Effector CD8-positive, alpha-beta T cell (primary cell): ENCODE data around the gene HSP90B1.
A peak's percentile ranks its signal among the peaks of the same experiment; 100 is the strongest.

Experiments
- DNase-seq: peaks from one replicate; lab custom pipeline; 2025; lab: John Stamatoyannopoulos, UW

The HSP90B1 gene

DNA sequence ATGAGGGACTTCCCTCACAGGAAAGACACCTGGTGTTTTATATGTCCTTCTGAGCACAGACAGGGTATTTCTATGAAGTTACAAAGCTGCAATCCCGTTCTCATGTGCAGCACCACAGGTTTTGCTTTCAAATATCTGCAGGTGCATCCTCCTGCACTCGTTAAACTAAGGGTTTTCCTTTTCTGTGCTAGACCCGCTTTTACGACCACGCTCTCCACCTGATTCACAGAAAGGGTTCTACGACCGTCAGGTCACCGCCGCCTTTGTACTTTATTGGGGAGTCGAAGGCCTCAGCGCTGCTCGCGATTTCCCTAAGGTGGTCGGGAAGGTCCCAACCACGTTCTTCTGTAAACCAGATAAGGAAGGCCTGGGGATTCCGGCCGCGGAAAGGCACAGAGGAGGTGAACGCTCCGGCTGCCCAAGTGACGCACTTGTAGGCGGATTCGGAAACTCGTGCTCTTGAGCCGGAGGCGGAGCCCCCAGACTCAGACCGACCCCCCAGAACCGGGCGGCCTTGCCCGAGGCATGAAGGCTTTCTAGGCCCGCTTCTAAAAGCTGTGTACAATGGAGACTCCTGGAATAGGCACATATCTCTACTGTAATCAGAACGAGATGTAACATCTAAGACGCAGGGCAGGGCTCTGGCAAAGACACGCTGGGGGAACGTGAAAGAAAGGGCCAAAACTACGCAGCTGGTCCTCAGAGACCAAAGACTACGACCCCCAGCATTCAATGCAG lies 995 bp upstream of the HSP90B1 start:
- DNase-seq = peak; percentile 72

DNA sequence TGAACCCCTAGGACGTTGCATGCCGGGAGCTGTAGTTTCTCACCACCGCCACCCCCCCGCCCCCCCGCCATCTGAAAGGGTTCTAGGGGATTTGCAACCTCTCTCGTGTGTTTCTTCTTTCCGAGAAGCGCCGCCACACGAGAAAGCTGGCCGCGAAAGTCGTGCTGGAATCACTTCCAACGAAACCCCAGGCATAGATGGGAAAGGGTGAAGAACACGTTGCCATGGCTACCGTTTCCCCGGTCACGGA lies 501 bp upstream of the HSP90B1 start:
- DNase-seq = no peak

DNA sequence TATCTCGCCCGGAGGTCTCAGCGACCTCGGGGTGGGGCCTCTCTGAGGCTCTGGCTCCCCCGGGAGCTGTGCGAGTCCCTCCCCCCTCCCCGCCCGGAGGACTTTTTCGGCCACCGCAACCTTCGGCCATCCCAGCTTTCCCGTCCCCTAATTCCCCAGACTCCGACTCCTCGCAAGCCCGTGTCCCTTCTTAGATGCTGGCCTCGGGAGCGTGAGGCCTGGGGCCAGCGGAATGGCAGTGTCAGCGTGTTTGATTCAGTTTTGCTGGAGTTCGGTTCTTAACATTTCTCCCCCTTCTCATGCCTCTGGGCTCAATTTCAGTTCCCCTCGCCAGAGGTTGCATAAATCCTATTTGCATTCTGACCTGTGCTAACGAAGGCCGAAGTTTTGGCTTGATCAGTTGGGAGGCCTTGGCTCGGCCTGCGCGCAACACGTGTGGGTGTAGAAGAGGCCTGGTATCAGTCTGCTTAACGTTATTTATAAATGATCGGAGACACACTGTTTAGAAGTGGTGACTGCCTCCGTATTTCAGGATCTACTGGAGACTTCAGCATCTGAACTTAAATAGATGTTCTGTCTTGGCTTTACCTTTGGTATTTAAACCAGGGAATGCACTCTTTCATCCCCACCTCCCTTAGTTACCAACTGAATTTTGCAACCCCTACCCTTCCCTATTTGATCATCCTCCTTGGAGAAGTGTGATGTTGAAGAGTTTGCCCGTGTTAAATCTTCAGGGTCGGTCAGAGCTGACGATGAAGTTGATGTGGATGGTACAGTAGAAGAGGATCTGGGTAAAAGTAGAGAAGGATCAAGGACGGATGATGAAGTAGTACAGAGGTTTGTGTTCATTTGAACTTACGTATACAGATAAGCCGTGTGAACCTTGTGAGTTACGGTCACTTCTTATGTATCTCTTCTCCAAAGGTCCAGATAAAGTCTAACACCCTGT lies 851 bp downstream of the HSP90B1 start:
- DNase-seq = no peak

DNA sequence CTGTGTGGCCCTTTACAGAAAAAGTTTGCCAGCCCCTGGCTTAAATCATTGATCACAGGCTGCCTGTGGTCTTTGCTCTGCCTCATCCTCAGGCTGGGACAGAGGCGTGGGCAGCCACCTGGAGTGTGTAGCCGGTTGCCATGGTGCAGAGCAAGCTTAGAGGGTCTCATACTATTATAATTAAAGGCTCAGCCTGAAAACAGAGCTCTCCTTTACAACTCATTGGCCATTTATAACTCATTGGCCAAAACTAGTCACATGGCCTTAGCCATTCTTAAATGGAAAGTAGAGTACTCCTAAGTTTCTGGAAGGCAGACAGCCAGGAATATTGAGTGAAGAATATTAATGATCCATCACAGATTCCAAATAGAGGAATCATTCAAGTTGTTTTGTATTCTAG lies 3.0 kb downstream of the HSP90B1 start:
- DNase-seq = no peak

DNA sequence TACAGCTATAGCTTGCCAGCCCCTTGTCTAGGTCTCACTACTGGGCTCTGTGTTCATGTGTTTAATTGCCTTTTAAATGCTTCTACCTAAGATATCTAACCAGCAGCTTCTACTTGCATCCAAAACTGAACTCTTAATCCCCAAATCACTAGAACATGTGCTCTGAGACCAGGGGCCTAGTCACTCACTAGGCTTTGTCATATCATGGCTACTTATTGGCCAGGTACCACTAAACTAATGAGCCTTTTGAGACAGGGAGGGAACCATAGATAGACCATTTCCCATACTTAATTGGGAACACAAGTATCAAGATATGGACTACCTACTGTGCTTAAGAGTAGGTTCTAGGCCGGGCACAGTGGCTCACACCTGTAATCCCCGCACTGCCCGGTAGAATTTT lies 6.5 kb downstream of the HSP90B1 start:
- DNase-seq = no peak

DNA sequence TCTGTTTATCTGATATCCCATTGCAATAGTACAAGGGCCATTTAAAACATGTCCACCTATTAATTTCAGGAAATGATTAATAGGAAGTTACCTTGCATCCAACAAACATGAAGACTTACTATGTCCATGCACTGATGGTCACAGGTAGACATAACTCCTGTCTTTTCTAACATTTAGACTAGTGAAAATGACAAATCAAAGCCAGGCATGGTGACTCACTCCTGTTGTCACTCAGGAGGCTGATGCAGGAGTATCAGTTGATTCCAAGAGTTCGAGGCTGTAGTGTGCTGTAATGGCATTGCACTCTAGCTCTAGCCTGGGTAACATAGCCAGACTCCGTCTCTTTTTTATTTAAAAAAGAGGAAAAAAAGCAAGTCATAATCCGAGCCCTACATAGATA lies 14.8 kb downstream of the HSP90B1 start:
- no peak for DNase-seq

DNA sequence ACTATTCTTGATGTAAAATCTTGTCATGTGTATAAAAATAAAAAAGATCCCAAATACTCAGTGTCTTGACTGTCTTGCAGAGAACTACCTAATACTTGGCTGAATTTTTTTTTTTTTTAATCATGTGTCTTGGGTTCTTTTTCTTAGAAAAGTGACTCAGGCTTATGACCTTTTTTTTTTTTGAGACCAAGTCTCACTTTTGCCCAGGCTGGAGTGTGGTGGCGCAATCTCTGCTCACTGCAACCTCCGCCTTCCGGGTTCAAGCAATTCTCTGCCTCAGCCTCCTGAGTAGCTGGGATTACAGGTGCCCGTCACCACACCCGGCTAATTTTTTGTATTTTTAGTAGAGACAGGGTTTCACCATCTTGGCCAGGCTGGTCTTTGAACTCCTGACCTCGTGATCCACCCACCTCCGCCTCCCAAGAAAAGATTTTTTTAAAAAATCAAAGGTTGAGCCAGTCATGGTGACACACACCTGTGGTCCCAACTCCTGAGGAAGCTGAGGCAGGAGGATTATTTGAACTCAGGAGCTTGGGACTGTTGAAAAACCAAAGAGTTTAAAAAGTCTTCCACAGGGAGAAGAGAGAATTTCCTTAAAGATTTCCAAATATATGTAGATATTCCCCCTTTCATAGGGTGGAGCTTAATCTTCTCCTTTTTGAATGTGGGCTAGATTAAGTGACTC lies 17.8 kb downstream of the HSP90B1 start:
- no peak for DNase-seq

DNA sequence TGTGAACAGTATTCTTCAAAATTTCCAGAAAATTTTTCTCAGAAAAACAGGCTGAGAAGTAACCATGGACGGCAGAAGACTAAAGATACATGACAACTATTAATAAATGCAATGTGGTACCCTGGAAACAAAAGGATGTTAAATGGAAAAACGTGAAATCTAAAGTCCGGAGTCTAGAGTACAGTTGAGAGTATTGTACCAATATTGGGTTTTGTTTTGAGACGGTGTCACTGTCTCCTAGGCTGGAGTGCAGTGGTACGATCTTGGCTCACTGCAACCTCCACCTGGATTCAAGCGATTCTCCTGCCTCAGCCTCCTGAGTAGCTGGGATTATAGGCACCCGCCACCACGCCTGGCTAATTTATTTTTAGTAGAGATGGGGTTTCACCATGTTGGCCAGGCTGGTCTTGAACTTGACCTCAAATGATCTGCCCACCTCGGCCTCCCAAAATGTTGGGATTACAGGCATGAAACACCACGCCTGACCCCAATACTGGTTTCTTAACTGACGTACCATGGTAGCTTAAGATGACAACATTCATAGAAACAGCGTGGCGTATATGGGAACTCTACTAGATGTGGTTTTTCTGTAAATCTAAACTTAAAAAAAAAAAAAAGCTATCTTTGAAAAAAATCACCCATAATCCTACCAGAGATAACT lies 18.7 kb downstream of the HSP90B1 start:
- no peak for DNase-seq

DNA sequence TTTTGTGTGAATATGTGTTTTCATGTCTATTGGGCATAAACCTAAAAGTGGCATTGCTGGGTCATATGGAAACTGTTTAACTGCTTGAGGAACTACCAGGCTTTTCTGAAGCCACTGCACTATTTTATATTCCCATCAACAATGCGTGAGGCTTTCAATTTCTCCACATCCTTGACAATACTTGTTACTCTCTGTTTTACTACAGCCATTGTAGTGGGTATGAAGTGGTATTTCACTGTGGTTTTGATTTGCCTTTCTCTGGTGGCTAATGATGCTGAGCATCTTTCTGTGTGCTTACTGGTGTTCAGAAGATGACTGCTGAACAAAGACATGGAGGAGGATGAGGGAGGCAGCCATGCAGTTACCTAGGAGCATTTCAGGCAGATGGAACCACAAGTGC lies 22.3 kb downstream of the HSP90B1 start:
- DNase-seq = no peak

DNA sequence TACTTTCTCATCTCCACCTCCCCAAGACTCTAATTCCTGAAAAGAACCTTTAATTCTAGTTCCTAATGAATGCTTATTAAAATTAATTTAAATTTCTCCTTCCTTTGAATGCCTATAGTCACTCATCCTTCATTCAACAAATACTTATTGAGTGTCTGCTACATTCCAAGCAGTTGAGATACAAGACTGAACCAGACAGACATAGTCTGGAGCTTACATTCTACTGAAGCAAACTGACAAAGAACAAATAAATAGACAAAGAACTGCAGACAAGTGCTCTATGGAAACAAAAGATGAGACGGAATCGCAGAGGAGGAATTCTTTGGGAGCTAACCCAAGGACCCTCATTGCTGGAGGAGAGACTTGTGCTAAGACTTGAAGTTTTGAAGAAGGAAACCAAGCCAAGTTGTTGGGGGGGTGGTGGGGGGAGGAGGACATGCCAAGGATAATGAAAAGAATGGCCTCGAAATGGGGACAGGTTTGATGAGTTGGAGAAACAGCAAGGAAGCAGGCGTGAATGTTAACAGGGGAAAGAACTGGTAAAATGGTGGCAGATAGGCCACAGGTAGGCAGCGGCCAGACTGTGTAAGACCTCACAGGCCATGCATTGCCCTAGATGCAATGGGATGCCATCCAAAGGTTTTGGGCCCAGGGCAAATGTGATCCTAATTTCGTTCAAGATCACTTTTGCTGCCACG lies 25.8 kb downstream of the HSP90B1 start:
- DNase-seq = no peak

DNA sequence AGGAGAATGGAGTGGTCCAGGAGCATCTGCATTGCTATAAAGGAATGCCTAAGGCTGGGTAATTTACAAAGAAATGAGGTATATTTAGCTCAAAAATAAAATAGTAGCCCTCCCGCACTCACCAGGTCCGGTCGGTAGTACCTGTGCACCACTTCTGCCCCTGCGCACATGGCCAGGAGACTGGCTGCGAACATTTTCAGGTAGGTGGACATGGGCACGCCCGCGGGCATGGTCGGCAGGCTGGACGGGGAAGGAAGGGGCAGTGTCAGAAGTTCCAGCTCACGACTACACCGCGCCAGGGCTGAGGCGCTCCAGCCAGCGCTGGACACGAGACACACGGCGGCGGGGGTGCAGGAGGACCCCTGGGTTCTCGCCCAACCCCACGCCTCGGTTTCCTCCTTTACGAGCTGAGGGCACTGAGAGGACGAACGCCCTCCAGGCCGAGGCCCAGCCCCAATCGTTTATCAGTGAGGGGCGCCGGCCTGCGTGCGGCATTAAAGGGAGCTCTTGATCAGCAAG lies 26.4 kb downstream of the HSP90B1 start:
- no peak for DNase-seq

DNA sequence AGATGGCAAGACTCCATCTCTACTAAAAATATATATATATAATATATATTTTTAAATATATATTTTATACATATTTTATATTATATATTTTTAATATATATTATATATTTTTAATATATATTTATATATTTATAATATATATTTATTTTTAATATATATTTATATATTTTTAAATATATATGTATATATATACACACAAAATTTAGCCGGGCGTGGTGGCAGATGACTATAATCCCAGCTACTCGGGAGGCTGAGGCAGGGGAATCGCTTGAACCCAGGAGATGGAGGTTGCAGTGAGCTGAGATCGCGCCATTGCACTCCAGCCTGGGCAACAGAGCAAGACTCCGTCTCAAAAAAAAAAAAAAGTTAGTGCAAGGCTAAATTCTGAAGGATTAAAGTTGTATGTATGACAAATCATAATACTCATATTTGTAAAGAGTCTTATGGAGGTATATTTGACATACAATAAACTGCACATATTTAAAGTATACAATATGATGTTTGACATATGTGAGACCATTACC lies 27.7 kb downstream of the HSP90B1 start:
- DNase-seq = no peak

DNA sequence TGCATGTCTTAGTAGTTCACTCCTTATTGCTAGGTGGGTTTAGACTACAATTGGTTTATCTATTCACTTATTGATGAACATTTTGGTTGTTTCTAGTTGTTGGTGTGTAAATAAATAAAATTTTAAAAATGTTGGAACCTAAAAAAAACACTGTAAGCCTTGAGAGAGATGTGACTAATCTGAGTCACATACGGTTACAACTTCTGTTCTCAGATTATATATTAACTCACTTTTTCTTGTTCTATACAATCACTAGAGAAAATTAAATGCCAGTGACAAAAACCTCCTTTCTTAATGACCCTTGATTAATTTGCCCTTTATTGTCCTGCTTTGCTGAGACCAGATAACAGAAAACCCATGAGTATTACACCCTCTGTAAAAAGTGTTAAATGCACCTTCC lies 28.4 kb downstream of the HSP90B1 start:
- DNase-seq = no peak

DNA sequence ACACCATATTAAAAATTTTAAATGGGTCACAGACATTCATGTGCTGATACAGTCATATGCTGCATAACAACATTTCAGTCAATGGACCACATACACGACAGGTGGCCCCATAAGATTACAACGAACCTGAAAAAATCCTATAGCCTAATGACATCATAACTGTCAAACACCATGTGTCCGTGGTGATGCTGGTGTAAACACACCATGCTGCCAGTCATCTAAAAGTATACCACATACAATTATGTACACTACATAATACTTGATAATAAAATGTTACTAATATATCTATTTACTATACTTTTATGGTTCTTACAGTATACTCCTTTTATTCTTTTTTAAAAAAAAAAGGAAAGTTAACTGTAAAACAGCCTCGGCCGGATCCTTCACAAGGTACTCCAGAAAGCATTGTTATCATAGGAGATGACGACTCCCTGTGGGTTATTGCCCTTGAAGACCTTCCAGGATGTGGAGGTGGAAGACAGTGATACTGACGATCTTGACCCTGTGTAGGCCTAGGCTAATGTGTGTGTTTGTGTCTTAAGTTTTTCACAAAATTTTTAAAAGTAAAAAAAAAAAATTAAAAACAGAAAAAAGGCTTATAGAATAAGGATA lies 30.5 kb downstream of the HSP90B1 start:
- DNase-seq = no peak

DNA sequence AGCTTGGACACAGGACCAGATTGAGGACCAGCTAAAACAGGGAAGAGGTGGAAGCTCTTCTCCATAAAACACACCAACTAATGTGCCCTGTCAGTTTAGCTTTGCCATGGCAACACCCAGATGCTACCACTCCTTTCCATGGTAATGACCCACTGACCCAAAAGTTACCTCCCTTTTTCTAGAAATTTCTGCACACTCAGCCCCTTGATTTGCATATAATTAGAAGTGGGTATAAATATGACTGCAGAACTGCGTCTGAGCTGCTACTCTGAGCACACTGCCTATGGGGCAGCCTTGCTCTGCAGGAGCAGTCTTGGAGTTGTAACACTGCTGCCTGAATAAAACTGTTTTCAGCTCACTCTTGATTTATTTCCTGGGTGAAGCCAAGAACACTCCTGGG lies 32.3 kb downstream of the HSP90B1 start:
- DNase-seq = no peak

DNA sequence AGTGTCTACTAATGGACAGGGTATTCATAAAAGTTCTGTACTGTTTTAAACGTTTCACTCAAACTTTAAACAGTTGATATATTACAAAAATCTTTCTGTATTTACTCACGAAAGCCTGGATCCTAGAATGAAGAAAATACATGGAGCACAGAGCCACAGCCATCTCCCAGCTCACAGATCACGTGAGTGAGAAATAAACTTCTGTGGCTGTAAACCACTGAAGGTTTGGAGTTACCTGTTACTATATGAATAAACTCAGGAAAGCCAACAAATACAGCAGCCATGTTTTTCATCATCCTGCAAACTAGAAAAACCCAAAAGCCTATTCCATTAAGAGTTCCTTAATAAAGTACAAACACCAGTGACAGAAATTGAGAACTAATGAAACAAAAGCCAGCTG lies 34.6 kb downstream of the HSP90B1 start:
- DNase-seq = no peak

DNA sequence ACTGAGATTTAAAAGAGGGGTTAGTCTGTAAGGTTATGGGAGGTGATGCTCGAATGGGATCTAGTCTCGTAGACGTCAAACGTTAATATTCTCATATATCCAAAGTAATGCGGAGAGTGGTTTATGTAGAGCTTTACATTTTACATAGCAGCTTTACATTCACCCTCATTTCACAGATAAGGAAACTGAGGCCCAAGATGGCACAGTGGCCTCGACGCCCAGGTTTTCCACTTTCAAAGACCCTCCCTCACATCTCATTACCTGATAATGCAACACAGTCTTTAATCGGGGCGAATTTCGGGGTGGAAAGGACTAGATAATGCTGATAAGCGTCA lies 35.0 kb downstream of the HSP90B1 start:
- DNase-seq = no peak

DNA sequence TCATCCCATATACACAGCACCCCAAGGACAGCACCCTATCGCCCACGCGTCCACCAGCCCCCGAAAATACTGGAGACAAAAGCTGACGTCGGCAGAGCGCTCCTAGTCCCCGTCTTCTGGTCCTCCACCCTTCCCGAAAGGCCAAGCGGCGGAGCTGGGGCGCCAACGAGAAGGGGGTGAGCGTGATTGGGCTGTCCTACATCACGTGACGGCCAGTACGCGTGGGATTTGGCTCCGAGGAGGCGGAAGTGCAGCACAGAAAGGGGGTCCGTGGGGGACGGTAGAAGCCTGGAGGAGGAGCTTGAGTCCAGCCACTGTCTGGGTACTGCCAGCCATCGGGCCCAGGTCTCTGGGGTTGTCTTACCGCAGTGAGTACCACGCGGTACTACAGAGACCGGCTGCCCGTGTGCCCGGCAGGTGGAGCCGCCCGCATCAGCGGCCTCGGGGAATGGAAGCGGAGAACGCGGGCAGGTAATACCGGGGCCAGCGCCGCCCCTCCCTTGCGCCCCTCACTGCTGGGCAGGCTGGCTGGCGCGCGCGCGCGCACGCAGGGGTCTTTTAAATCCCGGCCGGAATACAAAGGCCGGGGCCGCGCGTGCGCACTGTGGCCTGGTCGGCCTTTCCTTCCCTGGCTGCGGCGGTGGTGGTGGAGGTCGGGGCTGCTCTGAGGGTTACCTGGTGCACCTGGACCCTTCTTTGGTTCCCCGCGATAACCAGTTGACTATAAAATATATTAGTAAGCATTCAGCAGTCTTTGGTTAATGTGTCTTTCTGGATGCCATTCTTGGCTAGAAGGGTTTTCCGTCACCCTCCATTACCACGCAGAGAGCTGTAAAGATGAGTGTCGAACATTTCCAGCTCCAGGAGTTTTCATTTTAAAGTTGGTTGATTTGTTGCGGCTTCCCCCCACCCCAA lies 35.6 kb downstream of the HSP90B1 start, which contains the start of gene TDG:
Gene TDG (plus strand): TSS at position 283 of the 915 bp plus-strand sequence. CDS start 166 bp downstream, at position 449.
- DNase-seq = peak; percentile 96

DNA sequence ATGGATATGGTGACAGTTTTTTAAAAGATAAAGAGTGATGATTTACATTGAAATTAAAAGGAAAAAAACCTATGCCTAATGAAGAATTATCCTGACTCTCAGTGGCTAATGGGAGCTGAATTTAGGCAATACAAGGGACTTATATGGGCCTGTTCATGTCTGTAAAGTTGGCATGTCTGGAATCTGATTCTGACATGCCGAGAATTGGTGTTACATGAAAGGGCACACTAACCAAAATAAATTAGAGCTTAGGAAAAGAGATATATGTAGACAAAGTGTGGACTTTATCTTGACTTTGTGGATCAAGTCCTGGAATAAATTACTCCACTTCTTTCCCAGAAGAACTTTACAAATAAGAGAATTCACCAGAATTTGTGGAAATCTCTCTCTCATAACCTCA lies 36.5 kb downstream of the HSP90B1 start:
- no peak for DNase-seq

DNA sequence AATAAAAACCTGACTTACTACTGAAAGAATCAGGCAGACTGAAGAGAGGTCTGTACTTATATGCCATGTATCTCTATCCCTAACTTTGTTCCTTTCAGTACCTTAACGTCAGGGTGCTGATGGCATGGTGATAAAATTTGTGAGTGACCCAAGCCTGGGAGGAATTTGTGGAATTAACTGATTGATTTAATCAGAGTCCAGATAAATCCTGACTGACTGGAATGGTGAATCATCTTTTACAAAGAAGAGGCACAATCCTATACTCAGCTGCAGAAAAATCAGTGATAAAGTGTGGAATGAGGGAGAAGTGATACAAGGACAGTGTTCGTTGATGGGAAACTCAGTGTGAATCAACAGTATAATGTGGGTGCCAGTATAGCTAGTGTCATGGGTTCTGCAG lies 39.2 kb downstream of the HSP90B1 start:
- no peak for DNase-seq
